SK-N-SH treated with all-trans-retinoic acid at 6 μM for 48 hours (cell line): ENCODE measurements around the gene DTNBP1.

Experiments used
- BACH2 ChIP-seq: fragments of 250-450 bp; sonication (Bioruptor Pico); IDR thresholded peaks from 2 replicates; pipeline ENCODE4 v1.9.0; 2021; ENCODE audit warnings: mild to moderate bottlenecking, borderline replicate concordance
- ISL1 ChIP-seq: fragments of 250-450 bp; sonication (Bioruptor Pico); IDR thresholded peaks from 2 replicates; pipeline ENCODE4 v2.1.2; 2022; ENCODE audit warnings: mild to moderate bottlenecking, moderate library complexity
- PPARA ChIP-seq: fragments of 250-450 bp; sonication (Bioruptor Pico); IDR thresholded peaks from 2 replicates; pipeline ENCODE4 v1.5.0; 2020; ENCODE audit warnings: mild to moderate bottlenecking, borderline replicate concordance
- RARB ChIP-seq: fragments of 250-450 bp; sonication (Bioruptor Pico); IDR thresholded peaks from 2 replicates; pipeline ENCODE4 v1.8.0; 2021; ENCODE audit warnings: mild to moderate bottlenecking, moderate library complexity
- SNAI2 ChIP-seq: fragments of 250-450 bp; sonication (Bioruptor Pico); IDR thresholded peaks from 2 replicates; pipeline ENCODE4 v1.5.0; 2020; ENCODE audit warnings: mild to moderate bottlenecking, moderate library complexity
- TOX ChIP-seq: fragments of 250-450 bp; sonication (Bioruptor Pico); IDR thresholded peaks from 2 replicates; pipeline ENCODE4 v1.8.0; 2021; ENCODE audit warnings: mild to moderate bottlenecking, moderate library complexity, borderline replicate concordance
- ZC3H10 ChIP-seq: fragments of 250-450 bp; sonication (Bioruptor Pico); IDR thresholded peaks from 2 replicates; pipeline ENCODE4 v1.5.1; 2021; ENCODE audit warnings: mild to moderate bottlenecking, moderate library complexity
- ZFP3 ChIP-seq: fragments of 250-450 bp; sonication (Bioruptor Pico); IDR thresholded peaks from 2 replicates; pipeline ENCODE4 v1.5.0; 2020; ENCODE audit warnings: mild to moderate bottlenecking, moderate library complexity
- ZFP30 ChIP-seq: fragments of 450-650 bp; formaldehyde crosslinking; IDR thresholded peaks from 2 replicates; pipeline ENCODE4 v1.5.0; 2022; ENCODE audit warnings: mild to moderate bottlenecking, moderate library complexity
- TF ChIP-seq, protein P1 (sequence below): fragments of 250-450 bp; sonication (Bioruptor Pico); IDR thresholded peaks from 2 replicates; pipeline ENCODE4 v1.5.1; 2021; ENCODE audit warnings: mild to moderate bottlenecking, moderate library complexity
- TF ChIP-seq, protein P2 (sequence below): fragments of 250-450 bp; sonication (Bioruptor Pico); IDR thresholded peaks from 2 replicates; pipeline ENCODE4 v1.5.1; 2020; ENCODE audit warnings: low read depth, mild to moderate bottlenecking, moderate library complexity

DNA sequence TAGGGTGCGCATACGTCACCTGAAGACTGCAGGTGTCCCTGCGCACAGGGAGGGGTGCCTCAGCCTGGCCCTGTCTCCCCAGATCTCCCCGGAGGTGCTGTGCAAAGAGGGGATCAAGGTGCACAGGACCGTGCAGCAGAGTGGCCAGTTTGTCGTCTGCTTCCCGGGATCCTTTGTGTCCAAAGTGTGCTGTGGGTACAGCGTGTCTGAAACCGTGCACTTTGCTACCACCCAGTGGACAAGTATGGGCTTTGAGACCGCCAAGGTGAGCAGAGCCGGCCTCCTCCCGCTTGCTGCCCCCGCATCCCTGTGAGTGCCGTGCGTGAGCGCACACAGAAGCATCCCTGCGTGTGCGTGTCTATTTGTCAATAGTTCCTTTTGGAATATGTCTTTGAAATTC lies 150.7 kb downstream of the DTNBP1 start:
- TF ChIP-seq PPARA (no peak), RARB (CRISPR knock-in tag) (no peak), ISL1 (CRISPR knock-in tag) (no peak), ZFP3 (CRISPR knock-in tag) (no peak), ZFP30 (CRISPR knock-in tag) (no peak), BACH2 (CRISPR knock-in tag) (no peak), TOX (CRISPR knock-in tag) (no peak), ZC3H10 (no peak), SNAI2 (no peak)
- TF ChIP-seq, protein P1, sequence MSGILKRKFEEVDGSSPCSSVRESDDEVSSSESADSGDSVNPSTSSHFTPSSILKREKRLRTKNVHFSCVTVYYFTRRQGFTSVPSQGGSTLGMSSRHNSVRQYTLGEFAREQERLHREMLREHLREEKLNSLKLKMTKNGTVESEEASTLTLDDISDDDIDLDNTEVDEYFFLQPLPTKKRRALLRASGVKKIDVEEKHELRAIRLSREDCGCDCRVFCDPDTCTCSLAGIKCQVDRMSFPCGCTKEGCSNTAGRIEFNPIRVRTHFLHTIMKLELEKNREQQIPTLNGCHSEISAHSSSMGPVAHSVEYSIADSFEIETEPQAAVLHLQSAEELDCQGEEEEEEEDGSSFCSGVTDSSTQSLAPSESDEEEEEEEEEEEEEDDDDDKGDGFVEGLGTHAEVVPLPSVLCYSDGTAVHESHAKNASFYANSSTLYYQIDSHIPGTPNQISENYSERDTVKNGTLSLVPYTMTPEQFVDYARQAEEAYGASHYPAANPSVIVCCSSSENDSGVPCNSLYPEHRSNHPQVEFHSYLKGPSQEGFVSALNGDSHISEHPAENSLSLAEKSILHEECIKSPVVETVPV (CRISPR knock-in tag): no peak
- TF ChIP-seq, protein P2, sequence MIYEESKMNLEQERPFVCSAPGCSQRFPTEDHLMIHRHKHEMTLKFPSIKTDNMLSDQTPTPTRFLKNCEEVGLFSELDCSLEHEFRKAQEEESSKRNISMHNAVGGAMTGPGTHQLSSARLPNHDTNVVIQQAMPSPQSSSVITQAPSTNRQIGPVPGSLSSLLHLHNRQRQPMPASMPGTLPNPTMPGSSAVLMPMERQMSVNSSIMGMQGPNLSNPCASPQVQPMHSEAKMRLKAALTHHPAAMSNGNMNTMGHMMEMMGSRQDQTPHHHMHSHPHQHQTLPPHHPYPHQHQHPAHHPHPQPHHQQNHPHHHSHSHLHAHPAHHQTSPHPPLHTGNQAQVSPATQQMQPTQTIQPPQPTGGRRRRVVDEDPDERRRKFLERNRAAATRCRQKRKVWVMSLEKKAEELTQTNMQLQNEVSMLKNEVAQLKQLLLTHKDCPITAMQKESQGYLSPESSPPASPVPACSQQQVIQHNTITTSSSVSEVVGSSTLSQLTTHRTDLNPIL (CRISPR knock-in tag): no peak
